ENCODE results near the gene SLC25A22. TPM values are rescaled to one million over a fixed set of nuclear protein-coding genes. Genes with fewer than 3 reads are reported as not detected.

SLC25A22 gene
- total RNA-seq, 1 donor from 2014 or later: 3.4 TPM

DNA sequence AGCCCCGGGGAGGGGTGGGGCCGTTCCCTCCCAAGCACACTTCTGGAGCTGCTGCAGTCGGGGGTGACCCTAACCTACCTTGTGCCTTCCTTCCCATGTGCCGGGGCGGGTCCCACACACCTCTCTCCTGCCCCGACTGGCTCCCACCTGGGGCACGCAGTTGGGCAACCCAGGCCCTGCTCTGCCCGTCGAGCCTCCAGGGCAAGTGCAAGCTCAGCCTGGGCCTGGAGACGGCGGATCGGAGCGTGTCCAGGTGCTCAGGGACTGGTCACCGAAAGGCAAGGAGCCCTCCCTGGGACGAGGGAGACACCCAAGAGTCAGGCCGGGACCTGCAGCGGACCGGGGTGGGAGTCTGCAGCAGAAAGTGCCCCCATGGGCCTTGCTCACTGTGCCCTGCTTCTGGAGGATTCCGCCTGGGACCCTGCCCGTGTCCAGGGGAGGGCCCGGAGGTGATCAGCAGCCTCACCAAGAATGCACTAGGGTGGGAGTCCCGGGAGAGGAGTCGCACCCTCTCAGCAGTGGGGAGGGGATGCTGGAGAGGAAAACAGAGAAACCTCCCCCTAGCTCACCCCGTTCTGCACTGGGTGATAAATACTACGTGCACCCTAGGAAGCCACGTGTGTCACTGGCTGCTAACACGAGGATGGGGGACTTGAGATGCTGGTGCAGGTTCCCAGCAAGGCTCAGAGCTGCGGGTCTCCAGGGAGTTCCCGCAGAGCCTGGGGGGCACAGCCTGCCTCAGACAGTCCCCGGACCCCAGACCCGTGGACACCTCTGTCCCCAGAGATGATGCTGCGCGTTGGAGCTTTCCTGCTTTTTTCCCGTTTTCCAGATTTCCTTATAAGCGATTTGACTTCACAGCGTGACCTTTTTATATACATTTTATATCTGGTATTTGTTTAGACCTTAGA lies 15.6 kb downstream of the SLC25A22 start:
- ATAC-seq (ENCODE audit: poor library complexity): no peak
- DNase-seq: no peak
- intact Hi-C loops (cut with DNase I): no loop called here

DNA sequence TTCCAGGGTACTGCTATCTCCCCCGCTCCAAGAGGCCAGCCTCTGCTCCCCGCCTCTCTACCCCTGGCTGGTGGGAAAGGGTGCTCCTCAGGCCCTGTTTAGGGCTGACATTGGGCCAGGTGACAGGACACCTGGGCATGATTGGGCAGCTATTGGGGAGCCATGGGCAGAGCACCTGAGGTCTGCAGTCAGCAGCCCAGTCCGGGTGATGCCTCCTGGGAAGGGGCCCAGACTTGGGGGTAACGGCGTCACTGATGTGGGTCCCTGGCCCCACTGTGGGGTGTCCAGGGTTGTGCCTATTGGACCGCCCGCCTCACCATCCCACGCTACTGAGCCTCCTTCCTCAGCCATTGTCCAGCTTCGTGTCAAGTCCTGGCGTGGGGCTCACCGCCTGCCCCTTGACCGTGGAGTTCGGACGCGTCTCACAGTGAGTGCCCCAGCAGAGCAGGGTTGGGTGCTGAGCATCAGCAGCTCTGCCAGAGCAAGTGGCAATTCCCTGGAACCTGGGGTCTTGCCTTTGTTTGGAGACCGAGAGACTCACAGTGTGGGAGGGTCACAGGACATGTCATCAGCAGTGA lies 18.0 kb downstream of the SLC25A22 start:
- ATAC-seq (ENCODE audit: poor library complexity) (no peak), DNase-seq (no peak)

DNA sequence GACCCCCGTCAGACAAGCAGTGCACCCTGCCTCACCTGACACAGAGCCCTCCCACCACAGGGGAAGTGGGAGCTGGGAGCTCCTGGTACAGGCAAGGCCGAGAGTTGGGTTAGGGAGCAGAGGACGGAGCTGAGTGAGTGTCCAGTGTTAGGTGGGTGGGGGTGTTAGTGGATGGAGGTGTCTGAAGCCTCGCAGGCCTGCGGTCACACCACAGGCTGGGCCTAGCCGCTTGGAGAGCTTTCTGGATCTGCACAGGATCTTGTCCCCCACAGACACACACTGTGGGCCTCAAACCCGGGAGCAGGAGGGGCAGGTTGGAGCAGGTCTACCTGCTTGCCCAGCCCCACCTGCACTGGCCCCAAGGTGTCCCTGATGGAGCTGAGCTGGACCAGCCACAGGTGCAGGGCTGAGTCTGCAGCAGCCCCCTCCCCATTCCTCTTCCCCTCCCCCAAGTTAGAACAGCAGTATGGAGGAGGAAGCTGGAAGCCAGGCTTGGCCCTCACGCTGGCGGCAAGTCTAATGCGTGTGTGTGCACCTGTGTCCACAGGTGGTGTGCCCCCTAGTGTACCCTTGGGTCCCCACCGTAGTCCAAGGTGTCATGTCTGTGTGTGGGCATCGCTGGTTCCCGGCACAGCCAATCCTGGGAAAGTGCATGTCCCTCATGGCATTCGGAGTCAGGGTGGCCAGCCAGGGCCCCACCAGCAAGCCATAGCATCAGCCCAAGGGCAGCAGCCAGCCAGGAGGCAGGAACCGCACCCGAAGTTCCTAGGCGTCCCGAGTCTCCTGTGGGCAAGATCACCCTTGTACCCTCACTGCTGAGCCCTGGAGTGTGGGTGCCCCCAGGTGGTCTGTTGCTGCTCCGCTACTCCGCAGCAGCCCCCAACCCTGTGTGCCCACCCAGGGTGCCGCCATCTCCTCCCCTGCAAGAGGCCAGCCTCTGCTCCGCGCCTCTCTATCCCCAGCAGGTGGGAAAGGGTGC lies 18.8 kb downstream of the SLC25A22 start:
- no peak for DNase-seq
- intact Hi-C loops (cut with DNase I): no loop called here
- no peak for ATAC-seq (ENCODE audit: poor library complexity)

More for the DNA sequence above, 18.0 kb downstream of the SLC25A22 start:
- intact Hi-C loops (cut with DNase I): no loop called here

DNA sequence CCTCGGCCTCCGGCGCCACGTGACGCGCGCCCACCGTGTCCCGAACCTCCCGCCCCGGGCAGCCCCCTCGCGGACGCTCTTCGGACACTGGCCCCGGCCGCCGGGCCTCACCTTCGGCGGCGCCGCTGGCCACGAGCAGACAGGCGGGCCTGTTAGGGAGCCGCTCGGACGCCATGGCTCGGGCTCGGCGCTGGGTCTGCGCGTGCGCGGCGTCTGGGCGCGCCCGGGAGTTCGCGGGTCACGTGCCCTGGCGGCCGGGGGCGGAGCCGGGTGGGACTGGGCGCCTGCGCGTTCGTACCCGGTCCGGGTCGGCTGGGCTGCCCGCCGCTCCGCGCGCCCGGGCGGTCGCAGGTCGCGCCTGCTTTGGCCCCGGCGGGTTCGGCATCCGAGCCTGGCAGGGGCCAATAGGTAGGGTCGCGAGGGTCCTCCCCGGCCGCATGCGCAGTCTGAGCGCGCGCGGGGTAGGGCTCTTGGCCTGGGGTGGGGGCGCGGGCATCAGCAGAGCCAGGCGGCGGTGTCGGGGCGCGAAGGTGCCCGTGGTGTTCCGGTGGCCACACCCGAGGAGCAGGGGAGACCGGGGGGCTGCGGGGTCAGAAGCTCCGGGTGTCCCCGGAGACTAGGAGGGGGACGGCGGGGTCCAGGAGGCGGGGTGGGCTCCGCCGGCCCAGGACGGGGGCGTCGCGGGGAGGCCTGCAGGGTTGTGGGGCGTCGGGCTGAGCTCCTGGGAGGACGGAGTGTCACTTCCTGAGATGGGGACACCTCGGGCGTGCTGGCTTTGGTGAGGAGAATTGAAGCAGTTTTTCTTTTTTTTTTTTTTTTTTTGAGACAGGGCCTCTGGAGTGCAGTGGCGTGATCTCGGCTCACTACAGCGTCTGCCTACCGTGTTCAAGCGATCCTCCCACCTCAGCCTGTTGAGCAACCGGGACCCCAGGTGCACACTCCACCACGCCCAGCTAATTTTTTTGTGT lies 20.5 kb downstream of the SLC25A22 start, which contains the start of gene GATD1:
TSS of gene GATD1 (minus strand) at position 200 of the 968 bp plus-strand sequence. CDS start at position 175, 25 bp downstream.
- peak; percentile 96 for DNase-seq
- intact Hi-C loops (cut with DNase I): no loop called here
- ATAC-seq (ENCODE audit: poor library complexity): peak; percentile 96

DNA sequence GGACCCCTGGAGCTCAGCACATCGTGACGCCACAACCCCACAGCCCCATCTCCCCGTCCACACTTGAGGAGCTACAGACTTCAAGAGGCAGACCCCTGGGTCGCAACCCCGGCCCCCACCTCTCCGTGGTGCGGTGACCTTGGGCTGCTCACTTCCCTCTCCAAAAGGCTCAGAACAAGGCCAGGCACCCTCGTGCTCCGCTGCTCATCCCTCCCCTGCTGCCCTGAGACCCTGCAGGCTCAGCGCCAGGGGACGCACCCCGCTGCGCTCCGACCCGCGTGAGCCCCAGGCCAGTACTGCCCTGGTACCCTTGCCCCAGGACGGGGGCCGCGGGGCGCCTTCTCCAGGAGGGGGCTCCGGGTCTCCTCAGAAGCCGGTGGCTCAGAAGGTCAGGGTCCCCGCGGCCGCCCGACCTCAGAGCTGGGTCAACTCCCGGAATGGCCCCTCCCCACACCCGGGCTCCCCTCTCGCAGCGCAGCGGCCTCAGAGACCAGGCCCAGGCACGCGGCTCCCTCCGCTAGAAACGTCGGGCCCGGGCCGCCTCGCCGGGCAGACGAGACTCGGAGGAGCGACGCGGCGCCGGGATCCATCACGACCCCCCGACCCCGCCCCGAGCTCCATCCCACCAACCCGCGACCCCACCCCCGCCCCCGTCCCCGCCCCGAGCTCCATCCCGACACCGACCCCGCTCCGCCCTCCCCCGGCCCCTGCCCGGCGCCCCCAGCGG lies 21.4 kb downstream of the SLC25A22 start:
- DNase-seq (no peak), ATAC-seq (ENCODE audit: poor library complexity) (peak; percentile 48)
- intact Hi-C loops (cut with DNase I): no loop called here

DNA sequence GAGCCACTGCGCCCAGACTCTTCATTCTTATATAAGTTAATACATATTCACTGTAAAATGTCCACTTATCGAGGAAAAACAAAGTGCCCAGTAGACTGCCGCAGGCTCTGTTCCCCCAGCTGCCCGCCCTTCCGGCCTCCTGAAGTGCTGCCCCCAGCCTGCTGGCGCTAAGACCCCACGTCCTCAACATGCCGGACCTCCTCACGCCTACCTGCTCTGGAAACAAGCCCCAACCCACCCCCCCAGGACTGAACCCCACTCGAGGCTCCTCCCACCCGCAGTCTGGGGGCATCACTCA lies 21.9 kb downstream of the SLC25A22 start:
- no peak for ATAC-seq (ENCODE audit: poor library complexity)
- intact Hi-C loops (cut with DNase I): no loop called here
- no peak for DNase-seq

DNA sequence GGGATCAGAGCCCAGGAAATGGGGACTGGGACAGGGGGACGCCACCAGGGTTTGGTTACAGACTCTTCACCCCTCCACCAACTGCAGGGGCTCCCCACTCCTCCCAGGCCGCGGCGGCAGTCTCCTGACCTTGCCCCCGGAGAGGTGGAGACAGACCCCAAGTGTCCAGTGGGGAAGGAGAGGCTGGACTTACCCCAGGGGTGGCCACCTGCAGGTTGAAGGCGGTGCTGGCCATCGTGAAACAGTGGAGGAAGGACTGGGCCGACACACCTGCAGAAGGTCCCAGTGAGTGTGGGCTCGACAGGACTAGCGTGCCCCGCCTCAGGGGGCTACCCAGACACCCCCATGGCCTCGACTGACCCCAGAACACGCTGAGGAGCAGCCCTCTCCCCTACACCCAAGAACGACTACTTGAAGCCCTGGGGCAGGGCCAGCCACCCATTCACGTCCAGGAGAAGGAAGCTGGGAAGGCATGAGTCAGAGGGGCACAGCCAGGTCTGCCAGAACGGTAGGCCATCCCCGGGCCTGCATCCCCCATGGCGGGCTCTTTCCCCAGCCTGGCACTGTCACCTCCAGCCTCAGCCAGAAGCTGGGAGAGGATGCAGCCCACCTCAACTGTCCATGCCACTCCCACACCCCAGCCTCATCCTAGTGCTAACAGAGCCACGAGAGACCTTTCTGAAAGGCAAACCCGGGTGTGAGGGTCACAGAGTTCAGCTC lies 23.0 kb downstream of the SLC25A22 start:
- intact Hi-C loops (cut with DNase I): no loop called here
- ATAC-seq (ENCODE audit: poor library complexity) (no peak), DNase-seq (no peak)

DNA sequence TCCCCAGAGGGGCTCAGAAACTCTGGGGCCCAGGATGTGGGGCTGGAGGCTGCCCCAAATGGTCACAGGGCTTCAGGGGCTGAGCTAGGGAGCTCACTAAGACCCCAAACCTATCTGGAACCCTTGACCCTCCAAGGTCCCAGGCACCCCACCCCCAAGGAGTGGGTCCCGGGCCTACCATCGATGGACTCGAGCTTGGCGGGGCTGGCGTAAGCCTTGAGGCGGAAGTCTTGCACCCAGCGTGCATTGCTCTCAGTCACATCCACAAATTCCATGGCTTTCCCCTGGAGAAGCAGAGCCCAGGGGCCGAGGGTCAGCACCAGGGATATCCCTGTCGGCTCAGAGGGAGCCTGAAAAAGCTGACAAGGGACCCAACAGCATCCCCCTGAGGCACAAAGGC lies 24.3 kb downstream of the SLC25A22 start:
- intact Hi-C loops (cut with DNase I): no loop called here

DNA sequence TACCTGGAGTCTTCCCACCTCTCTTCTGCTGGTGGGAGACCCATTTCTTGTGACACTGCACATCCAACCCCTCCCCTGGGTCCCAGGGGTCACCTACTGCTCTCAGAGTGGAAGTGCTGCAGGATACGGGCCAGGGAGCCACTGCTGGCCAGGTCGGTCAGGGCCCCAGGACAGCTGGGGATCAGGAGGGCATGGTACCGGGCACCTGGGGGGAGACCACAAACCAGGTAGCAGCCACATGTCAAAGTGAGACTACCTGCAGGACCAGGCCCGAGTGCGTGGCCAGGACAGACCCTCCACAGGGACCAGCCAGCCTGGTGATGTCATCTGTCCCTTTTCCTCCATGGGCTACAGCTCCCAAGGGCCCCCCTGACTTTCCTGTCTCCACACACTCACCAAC lies 24.7 kb downstream of the SLC25A22 start:
- ATAC-seq (ENCODE audit: poor library complexity) (no peak), DNase-seq (no peak)
- intact Hi-C loops (cut with DNase I): no loop called here

More for the DNA sequence above, 24.3 kb downstream of the SLC25A22 start:
- DNase-seq (no peak), ATAC-seq (ENCODE audit: poor library complexity) (no peak)

DNA sequence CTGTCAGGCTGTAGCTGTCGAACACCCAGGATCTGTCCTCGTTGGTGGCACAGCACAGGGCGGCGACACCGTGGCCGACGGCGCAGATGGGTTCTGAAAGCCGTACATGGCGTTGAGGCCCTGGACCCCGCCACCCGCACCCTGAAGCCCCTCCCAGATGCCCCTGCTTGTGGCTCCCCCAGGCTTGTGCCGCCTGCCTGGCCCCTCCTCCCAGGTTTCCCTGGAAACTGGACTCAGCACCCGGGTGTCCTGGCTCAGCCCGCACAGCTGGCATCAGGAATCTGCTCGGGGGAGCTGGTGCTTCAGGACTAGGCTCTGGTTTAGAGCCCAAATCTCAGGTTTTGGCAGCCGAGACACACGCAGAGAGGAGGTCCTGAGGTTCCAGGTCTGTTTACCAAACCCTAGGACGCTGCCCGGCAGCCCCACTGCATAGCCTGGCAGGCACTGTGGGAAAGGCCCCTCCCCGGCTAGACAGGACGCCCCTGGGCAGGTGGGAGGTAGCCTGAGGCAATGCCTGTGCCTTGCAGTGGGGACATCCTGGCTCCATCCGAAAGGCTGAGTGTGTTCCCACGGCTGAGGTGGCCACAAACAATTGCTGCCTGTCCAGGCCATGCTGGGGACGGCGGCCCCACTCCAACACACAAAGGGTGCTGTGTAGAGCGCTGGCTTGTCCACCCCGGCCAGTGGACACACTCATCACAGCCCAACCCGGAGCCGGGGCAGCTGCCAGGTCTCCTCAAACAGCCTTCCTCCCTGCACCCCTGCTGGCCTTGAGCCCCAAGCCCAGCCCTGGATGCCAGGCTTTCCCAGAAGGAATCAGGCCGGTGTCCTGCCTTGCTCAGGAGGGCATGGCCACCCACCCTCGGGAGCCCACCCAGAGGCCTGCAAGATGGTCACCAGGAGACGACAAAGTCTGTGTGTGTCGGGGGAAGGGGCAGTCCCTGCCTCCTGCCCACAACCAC lies 25.4 kb downstream of the SLC25A22 start:
- intact Hi-C loops (cut with DNase I): no loop called here
- DNase-seq: no peak
- ATAC-seq (ENCODE audit: poor library complexity): no peak

DNA sequence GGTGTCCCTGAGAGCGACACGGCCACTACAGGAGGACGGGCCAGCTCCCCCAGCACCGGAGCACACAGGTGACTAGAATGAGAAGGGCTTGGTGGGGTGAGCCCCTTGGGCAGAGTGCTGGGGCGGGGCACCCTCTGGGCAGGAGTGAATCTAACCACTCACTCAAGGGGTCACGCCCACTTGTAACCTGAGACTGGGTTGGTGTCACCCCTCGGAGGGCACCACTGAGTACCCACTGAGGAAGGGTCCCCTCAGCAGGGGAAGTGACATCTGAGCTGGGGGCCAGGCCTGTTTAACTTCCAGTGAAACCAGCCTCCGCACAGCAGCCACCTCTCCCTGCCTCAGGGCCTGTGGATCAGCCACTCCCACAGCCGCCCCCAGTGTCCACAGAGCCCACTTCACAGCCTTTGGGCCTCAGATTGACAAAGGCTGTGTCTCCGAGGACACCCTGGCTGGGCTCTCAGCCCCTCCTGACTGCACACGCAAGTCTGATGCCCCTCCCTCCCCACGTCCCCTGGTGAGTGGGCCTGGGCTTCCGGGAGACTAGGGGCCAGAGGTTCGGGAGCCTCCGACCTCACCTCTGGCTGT lies 26.4 kb downstream of the SLC25A22 start:
- DNase-seq (no peak), ATAC-seq (ENCODE audit: poor library complexity) (no peak)
- intact Hi-C loops (cut with DNase I): no loop called here

DNA sequence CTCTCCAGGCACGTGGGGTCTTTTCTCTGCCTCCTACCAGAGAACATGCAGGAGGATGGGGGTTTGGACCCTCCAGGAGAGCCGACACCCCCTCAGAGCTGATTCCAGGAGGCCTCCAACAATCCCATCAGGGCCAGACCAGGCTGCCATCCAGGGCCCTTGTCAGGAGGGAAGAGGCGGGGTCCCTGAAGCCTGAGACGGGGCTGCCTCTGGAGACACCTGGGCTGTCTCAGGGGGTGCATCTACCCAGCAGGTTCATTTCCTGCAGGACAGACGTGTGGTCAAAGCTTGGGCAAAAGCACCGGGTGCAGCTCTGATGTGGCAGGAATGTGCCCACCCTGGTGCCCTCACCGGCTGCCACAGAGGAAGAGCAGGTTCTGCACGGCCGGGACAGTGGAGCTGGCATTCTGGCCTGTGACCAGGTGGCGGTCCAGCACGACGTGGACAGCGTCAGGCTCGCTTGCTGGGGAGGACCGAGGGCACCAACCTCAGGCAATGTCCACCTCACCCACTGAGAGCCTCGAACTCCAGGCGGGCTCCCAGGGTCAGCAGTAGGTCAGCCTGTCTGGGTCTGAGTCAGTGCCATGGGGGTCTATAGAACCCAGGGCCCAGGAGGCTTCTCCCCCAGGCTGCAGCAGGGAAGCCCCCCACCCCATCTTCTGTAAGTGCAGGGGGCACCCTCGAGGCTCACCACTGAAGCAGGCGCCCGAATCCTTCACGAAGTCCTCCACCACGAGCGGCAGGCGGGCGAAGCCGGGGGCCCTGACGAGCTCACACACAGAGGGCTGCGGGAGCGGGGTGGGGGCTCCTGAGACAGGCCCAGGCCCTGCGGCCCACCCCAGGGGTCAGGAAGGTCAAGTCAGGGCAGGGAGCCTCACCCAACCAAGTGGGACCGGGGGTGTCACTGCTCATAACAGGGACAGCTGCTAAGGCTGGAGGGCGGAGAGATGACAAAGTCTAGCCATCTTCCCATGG lies 27.2 kb downstream of the SLC25A22 start:
- intact Hi-C loops (cut with DNase I): no loop called here
- DNase-seq (no peak), ATAC-seq (ENCODE audit: poor library complexity) (no peak)

DNA sequence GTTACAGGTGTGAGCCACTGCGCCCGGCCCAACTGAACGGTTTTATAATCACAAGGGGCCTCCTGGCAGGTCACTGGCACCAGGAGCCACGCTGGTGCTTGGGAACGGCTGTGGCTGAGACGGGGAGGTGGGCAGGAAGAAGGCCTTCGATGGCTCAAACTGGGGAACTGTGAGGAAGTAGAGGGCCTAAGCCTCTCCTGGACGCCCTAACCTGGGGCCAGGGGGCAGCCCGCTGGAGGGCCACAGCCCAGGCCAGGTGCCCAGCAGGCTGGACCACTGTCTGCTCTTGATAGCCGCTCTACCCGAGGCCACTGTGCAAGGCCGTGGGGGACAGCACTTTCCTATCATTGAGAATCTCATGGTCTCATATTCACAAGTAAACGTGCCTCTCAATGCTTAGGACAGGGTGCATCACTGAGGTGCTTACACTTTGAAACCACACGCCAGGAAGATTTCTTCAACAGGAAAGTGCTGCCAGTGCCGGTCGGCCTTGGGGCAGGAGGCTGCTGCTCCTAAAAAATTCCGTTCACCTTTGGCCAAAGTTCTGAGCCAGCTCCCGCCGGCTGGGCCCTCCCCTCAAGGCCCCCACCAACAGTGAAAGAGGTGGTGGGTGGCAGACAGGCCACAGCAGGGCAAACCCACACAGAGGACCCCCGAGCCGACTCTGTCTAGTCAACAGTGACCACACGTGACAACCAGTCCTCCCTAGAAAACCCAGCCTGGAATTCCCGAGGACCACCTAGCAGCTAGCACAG lies 28.0 kb downstream of the SLC25A22 start:
- DNase-seq (no peak), ATAC-seq (ENCODE audit: poor library complexity) (no peak)
- intact Hi-C loops (cut with DNase I): no loop called here

DNA sequence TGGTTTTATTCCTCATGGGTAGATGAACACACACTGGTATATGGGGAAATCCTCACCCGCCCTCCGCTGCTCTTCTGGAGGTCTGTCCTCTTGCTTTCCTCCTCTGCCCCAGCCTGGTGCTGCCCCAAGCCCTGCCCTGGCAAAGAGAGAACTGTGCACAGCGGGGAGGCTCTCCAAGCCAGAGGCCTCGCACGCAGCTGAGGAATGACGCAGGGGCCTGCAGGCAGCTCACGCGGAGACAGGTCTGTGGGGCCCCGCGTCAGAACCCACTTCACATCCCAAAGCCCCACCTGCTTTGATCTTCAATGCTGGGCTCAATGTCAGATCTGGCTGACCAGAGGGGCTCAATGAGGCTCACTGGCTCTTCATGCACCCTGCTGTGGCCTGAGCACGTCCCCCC lies 30.8 kb downstream of the SLC25A22 start:
- intact Hi-C loops (cut with DNase I): no loop called here
- no peak for ATAC-seq (ENCODE audit: poor library complexity)

More for the DNA sequence above, 30.8 kb downstream of the SLC25A22 start:
- no peak for DNase-seq
